ENCODE results near the gene IL17B.

GRCh38 chr5:149378241-149378820, 761 bp downstream of the IL17B start:
- no peak for TF ChIP-seq POLR2AphosphoS5 (IDR thresholded peaks at IDR 0.05; ENCODE audit: low read depth)
- TF ChIP-seq, protein P1, sequence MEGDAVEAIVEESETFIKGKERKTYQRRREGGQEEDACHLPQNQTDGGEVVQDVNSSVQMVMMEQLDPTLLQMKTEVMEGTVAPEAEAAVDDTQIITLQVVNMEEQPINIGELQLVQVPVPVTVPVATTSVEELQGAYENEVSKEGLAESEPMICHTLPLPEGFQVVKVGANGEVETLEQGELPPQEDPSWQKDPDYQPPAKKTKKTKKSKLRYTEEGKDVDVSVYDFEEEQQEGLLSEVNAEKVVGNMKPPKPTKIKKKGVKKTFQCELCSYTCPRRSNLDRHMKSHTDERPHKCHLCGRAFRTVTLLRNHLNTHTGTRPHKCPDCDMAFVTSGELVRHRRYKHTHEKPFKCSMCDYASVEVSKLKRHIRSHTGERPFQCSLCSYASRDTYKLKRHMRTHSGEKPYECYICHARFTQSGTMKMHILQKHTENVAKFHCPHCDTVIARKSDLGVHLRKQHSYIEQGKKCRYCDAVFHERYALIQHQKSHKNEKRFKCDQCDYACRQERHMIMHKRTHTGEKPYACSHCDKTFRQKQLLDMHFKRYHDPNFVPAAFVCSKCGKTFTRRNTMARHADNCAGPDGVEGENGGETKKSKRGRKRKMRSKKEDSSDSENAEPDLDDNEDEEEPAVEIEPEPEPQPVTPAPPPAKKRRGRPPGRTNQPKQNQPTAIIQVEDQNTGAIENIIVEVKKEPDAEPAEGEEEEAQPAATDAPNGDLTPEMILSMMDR (conservative IDR thresholded peaks at IDR 0.05; ENCODE audit: low read depth in 2 of 2): no peak
- TF ChIP-seq ZNF114 (CRISPR knock-in tag; IDR thresholded peaks at IDR 0.05): no peak

Measured in GM23338 (cell line).